Chondrocyte (in vitro differentiated cells): Measurements from ENCODE around the gene TSPAN9. TPM values are rescaled to one million over a fixed set of nuclear protein-coding genes. Genes with fewer than 3 reads are reported as not detected.
A peak's percentile ranks its signal among the peaks of the same experiment; 100 is the strongest.

Experiments used
- DNase-seq: peaks from one replicate; pipeline ENCODE4 v3.0.0; 2021; ENCODE audit warnings: mixed read lengths, low spot score
- H3K27ac Mint-ChIP-seq: one replicate; pipeline ENCODE4 v1.8.0; 2021; ENCODE audit warnings: mild to moderate bottlenecking, moderate library complexity, mixed read lengths; ENCODE audit not compliant: unreplicated experiment
- H3K27me3 Mint-ChIP-seq: 2 replicates; pipeline ENCODE4 v1.8.0; 2021; ENCODE audit warnings: low read depth, mixed read lengths
- H3K36me3 Mint-ChIP-seq: 2 replicates; pipeline ENCODE4 v1.8.0; 2021; ENCODE audit warnings: low read depth, mixed read lengths
- H3K4me1 Mint-ChIP-seq: 2 replicates; pipeline ENCODE4 v1.8.0; 2021; ENCODE audit warnings: low read depth, mild to moderate bottlenecking, mixed read lengths
- H3K4me3 Mint-ChIP-seq: one replicate; pipeline ENCODE4 v1.8.0; 2021; ENCODE audit warnings: mild to moderate bottlenecking, moderate library complexity, mixed read lengths; ENCODE audit not compliant: unreplicated experiment
- H3K9me3 Mint-ChIP-seq: 2 replicates; pipeline ENCODE4 v1.8.0; 2021; ENCODE audit warnings: low read depth, mixed read lengths
- total RNA-seq: library from RNA; stranded (reverse); gene quantifications from 3 replicates; pipeline ENCODE4 v1.2.1, GENCODE V29; 2021
- TF ChIP-seq, protein P1 (sequence below): fragments of 200-600 bp; sonication (generic); IDR thresholded peaks from 2 replicates; pipeline ENCODE4 v1.5.0; 2021; ENCODE audit warnings: antibody characterized with exemption, mild to moderate bottlenecking, moderate library complexity

TSPAN9 gene
- total RNA-seq, 1 donor from 2014 or later: 50.4 TPM

DNA sequence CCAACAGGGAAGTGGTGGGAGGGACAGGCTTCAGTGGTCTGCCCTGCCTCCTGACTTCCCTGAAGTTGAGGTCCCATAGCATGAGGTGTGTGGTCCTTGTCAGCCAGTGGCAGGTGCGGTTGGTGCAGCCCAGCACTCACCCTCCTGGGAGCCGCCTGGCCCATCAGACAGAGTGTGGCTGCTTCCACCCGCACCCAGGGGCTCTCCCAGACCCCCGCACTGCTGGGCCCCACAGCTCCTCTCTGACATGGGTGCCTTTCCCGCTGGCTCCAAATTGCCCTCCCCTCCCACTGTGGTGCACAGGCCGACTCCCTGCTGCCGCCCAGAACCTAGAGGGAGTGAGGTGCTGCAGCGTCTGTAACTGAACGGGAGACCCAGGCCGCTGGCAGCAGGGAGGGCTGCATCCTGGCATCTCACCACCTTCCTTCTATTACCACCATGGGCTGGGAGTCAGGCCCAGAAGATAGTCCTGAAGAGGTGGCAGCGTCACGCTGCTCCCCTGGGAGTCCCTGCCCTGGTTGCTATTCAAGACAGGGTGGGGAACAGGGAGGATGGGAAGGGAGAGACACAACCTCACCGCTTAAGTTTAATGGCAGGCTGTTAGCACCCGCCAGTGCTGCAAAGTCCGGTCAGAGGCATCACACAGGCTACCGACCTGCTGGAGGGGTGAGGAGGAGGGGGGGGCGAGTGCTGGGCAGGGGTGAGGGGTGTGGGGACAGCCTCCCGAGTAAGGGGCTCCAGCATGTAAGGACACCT lies 233.3 kb downstream of the TSPAN9 start:
- TF ChIP-seq, protein P1, sequence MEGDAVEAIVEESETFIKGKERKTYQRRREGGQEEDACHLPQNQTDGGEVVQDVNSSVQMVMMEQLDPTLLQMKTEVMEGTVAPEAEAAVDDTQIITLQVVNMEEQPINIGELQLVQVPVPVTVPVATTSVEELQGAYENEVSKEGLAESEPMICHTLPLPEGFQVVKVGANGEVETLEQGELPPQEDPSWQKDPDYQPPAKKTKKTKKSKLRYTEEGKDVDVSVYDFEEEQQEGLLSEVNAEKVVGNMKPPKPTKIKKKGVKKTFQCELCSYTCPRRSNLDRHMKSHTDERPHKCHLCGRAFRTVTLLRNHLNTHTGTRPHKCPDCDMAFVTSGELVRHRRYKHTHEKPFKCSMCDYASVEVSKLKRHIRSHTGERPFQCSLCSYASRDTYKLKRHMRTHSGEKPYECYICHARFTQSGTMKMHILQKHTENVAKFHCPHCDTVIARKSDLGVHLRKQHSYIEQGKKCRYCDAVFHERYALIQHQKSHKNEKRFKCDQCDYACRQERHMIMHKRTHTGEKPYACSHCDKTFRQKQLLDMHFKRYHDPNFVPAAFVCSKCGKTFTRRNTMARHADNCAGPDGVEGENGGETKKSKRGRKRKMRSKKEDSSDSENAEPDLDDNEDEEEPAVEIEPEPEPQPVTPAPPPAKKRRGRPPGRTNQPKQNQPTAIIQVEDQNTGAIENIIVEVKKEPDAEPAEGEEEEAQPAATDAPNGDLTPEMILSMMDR: no peak

DNA sequence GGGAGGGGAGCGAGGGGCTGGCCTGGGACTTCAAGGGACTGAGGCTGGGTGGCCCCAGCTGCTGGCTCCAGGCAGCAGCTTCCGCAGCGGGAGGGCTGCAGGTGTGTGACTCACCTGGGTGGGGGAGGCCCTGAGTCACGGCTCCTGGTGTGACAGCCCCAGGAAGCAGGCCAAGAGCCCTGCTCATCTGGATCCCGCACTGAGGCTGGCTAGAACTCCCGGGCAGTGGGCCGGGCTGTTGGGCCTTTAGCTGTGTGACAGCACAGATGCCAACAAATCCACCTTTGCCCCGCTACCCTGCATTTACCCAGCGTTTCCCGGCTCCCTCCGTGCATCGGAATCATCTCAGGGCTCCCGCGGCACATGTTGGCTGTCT lies 233.8 kb downstream of the TSPAN9 start:
- Mint-ChIP-seq H3K27me3 (peaks cover 61% of the 10 kb centered on the region), H3K4me3 (no peak overlapping the region)

More for the DNA sequence above, 233.3 kb downstream of the TSPAN9 start:
- H3K36me3 Mint-ChIP-seq: peaks cover 1% of the 10 kb centered on the region
- H3K27me3 Mint-ChIP-seq: peaks cover 57% of the 10 kb centered on the region
- peaks cover 7% of the 10 kb centered on the region for H3K4me1 Mint-ChIP-seq
- H3K27ac Mint-ChIP-seq: no peak overlapping the region
- H3K9me3 Mint-ChIP-seq: no peaks in the 10 kb centered on the region
- no peak for DNase-seq
- no peak overlapping the region for H3K4me3 Mint-ChIP-seq

DNA sequence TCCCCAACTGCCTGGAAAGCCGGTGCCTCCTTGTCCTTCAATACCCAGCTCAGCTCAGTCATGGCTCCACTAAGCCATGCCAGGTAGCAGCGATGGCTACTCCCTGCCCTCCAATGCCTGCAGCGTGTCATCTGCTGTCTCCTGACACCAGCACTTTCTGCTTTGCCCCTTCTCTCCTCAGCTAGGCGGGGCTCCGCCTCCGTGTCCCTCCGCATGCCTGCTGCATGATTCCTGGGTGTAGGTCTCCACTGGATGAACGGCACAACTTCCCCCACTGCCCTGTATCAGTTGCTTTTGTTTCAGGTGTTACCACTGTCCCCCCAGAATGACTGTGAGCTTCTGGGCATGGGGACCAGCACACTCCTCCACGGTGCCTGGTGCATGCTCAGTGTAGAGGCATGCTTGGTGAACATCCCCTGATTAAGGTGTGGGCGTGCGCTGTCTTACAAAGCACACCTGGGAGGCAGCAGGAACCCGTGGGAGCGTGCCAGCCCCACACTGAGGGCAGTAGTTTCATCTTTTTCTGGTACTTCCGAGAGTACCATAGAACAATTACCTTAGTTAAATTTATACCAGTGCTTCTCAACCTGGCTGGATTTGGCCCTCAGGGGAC lies 234.4 kb downstream of the TSPAN9 start:
- Mint-ChIP-seq H3K27ac (no peak overlapping the region), H3K9me3 (no peaks in the 10 kb centered on the region), H3K27me3 (peaks cover 64% of the 10 kb centered on the region), H3K4me3 (no peak overlapping the region), H3K36me3 (peaks cover 1% of the 10 kb centered on the region), H3K4me1 (peaks cover 7% of the 10 kb centered on the region)
- TF ChIP-seq, protein P1: no peak
- DNase-seq: no peak

More for the DNA sequence above, 233.8 kb downstream of the TSPAN9 start:
- H3K36me3 Mint-ChIP-seq: peaks cover 1% of the 10 kb centered on the region
- TF ChIP-seq, protein P1: no peak
- no peak overlapping the region for H3K27ac Mint-ChIP-seq
- no peak for DNase-seq
- peaks cover 7% of the 10 kb centered on the region for H3K4me1 Mint-ChIP-seq
- H3K9me3 Mint-ChIP-seq: no peaks in the 10 kb centered on the region

DNA sequence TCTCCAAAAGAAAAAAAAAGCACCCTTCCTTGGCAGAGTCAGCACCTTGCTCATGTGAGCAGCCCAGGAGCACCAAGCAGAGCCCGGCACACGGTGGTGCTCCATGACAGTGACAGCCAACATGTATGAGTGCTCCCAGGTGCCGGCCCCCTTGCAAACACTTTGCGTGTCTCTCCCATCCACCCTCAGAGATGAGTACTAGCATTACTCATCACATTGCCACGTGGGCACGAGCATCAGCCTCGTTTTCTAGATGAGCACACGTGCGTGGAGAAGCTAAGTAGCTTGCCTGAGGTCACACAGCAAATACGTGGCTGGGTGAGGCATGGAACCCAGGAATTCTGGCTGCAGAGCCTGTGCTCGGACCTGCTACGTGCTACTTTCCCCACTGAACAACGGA lies 235.9 kb downstream of the TSPAN9 start:
- H3K4me1 Mint-ChIP-seq: peaks cover 7% of the 10 kb centered on the region
- TF ChIP-seq, protein P1: no peak
- peaks cover 59% of the 10 kb centered on the region for H3K27me3 Mint-ChIP-seq
- no peak overlapping the region for H3K27ac Mint-ChIP-seq
- H3K36me3 Mint-ChIP-seq: peaks cover 1% of the 10 kb centered on the region
- H3K4me3 Mint-ChIP-seq: no peak overlapping the region
- H3K9me3 Mint-ChIP-seq: no peaks in the 10 kb centered on the region
- no peak for DNase-seq

DNA sequence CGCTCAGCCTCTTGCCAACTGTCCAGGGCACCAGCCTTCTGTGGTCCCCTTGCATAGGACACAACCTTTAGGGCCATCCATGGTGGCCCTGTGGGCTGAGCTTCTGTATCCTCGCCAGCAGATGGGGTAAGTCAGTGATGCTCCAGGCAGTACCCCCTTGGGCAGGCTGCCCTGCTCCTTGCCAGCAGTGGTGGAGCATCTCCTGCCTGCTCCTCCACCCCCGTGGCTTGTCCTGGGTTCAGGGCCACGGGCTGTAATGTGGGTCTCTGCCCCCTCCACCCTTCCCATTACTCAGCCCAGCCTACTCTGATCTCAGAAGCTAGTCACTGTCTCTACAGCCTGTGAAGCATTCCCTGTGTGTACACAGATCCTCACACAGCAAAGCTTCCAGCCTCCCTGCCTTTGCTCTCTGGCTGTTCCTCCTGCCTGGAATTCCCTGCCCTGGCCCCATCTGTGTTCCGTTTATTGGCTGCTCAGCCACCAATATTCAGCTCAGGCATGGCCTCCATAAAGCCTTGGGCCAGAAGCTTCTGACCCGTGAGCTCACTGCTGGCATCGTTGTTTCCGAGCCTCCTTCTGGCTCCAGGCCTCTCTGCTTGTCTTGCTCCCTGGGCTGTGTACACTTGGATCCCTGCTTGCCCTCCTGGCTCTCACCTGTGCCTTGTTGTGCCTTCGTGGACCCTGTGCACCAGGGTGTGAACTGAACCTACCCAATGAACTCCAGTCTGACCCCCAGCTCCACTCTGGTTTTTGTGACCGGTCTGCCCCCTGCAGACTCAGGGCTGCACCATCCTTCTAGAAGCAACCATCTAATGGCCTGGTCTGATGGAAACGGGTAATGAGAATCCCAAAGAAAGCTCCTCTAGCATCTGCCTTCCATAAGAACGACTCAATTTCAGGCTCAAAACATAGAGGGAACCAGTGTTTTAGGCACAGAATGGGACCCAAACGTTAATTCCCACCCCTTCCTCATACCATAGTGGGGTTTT lies 236.8 kb downstream of the TSPAN9 start:
- Mint-ChIP-seq H3K4me1 (peaks cover 7% of the 10 kb centered on the region), H3K36me3 (peaks cover 1% of the 10 kb centered on the region), H3K27me3 (peaks cover 61% of the 10 kb centered on the region), H3K4me3 (no peak overlapping the region), H3K9me3 (no peaks in the 10 kb centered on the region), H3K27ac (no peak overlapping the region)
- TF ChIP-seq, protein P1: peak; percentile 62
- DNase-seq: no peak
